Mesothelial cell of epicardium (in vitro differentiated cells): ENCODE measurements around the gene PLEKHM1. TPM values are rescaled to one million over a fixed set of nuclear protein-coding genes. Genes with fewer than 3 reads are reported as not detected.

Source experiments
- DNase-seq, 2 experiments: peaks; one replicate each; pipeline ENCODE4 v3.0.0; 2021; ENCODE audit warnings: low spot score in 2 of 2; ENCODE audit not compliant: unreplicated experiment in 2 of 2
- H3K27ac Mint-ChIP-seq: 2 replicates; pipeline ENCODE4 v1.8.0; 2021; ENCODE audit warnings: mixed read lengths
- H3K27me3 Mint-ChIP-seq: 2 replicates; pipeline ENCODE4 v1.8.0; 2021; ENCODE audit warnings: low read depth, mixed read lengths
- H3K36me3 Mint-ChIP-seq: 2 replicates; pipeline ENCODE4 v1.8.0; 2021; ENCODE audit warnings: mixed read lengths
- H3K4me1 Mint-ChIP-seq: 2 replicates; pipeline ENCODE4 v1.8.0; 2021; ENCODE audit warnings: mixed read lengths
- H3K4me3 Mint-ChIP-seq: 2 replicates; pipeline ENCODE4 v1.8.0; 2021; ENCODE audit warnings: mild to moderate bottlenecking, moderate library complexity, mixed read lengths
- H3K9me3 Mint-ChIP-seq: 2 replicates; pipeline ENCODE4 v1.8.0; 2021; ENCODE audit warnings: mixed read lengths
- CTCF ChIP-seq: fragments of 200-600 bp; sonication (generic); IDR thresholded peaks from one replicate; pipeline ENCODE4 v1.5.0; 2021; ENCODE audit warnings: antibody characterized with exemption; ENCODE audit not compliant: unreplicated experiment
- total RNA-seq: library from RNA; stranded (reverse); gene quantifications from 3 replicates; pipeline ENCODE4 v1.2.1, GENCODE V29; 2021

Gene PLEKHM1
- total RNA-seq, 1 donor from 2014 or later, result 33.2 TPM

- Mint-ChIP-seq H3K36me3 (peaks cover 1% of the 10 kb centered on the region), H3K27ac (no peak overlapping the region), H3K4me3 (no peak overlapping the region), H3K27me3 (no peaks in the 10 kb centered on the region), H3K4me1 (no peaks in the 10 kb centered on the region), H3K9me3 (no peaks in the 10 kb centered on the region)
- TF ChIP-seq CTCF, result no peak
- no peak for DNase-seq
These were observed 75.3 kb downstream of the PLEKHM1 start for GRCh38 chr17:45414990-45415881.

DNA sequence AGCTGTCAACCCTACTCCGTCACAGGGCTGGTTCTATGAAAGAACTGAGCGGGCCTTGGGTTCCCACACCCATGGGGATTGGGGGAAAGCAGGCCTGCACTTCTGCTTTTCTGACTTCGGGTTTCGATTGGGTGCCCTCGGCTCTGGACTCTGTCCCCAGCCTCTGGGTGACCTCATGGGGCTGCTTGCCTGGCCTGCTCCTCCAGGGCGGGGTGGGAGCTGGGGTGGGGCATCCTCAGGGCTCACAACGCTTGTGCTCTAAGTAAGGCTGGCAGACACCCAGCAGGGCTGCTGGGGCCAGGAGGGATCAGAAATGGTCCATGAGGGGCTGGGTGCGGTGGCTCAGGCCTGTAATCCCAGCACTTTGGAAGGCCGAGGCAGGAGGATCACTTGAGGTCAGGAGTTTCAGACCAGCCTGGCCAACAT, 77.0 kb downstream of the PLEKHM1 start:
- DNase-seq, result no peak
- no peaks in the 10 kb centered on the region for H3K27me3 Mint-ChIP-seq
- peaks cover 9% of the 10 kb centered on the region for H3K4me1 Mint-ChIP-seq
- H3K4me3 Mint-ChIP-seq, result no peak overlapping the region
- no peak overlapping the region for H3K27ac Mint-ChIP-seq
- no peak for TF ChIP-seq CTCF
- peaks cover 1% of the 10 kb centered on the region for H3K36me3 Mint-ChIP-seq
- no peaks in the 10 kb centered on the region for H3K9me3 Mint-ChIP-seq

GRCh38 chr17:45411348-45412105, 79.0 kb downstream of the PLEKHM1 start:
- H3K4me1 Mint-ChIP-seq, result peaks cover 15% of the 10 kb centered on the region
- DNase-seq, result no peak
- no peaks in the 10 kb centered on the region for H3K27me3 Mint-ChIP-seq
- no peak overlapping the region for H3K27ac Mint-ChIP-seq
- TF ChIP-seq CTCF, result no peak
- peaks cover 1% of the 10 kb centered on the region for H3K36me3 Mint-ChIP-seq
- no peaks in the 10 kb centered on the region for H3K9me3 Mint-ChIP-seq
- H3K4me3 Mint-ChIP-seq, result no peak overlapping the region

- no peak overlapping the region for H3K4me3 Mint-ChIP-seq
- DNase-seq, result no peak
- no peak overlapping the region for H3K27ac Mint-ChIP-seq
- H3K4me1 Mint-ChIP-seq, result peaks cover 19% of the 10 kb centered on the region
- peaks cover 1% of the 10 kb centered on the region for H3K36me3 Mint-ChIP-seq
- H3K9me3 Mint-ChIP-seq, result no peaks in the 10 kb centered on the region
- no peaks in the 10 kb centered on the region for H3K27me3 Mint-ChIP-seq
- no peak for TF ChIP-seq CTCF
These were observed 80.1 kb downstream of the PLEKHM1 start for GRCh38 chr17:45410144-45411091.

DNA sequence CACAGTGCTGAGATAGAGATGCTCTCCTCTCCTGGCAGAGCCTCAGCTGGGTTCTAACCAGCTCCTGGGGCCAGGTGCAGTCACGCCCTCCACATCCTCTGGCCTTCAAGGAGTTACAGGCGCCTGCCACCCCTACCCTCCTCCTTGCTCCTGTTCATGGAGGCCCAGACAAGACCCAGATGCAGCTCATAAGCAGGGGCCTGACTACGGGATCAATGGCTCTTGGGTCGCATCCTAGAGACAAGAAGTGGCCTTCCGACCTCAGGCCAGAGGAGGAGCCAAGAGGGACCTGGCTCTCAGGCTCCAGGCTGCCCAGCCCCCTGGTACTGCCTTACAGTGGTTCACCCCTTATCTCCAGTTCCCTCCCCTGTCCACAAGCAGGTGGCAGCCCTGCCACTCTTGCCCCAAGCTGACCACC, 80.9 kb downstream of the PLEKHM1 start:
- Mint-ChIP-seq H3K27ac (no peak overlapping the region), H3K4me1 (peaks cover 19% of the 10 kb centered on the region), H3K4me3 (no peak overlapping the region), H3K27me3 (no peaks in the 10 kb centered on the region), H3K36me3 (no peaks in the 10 kb centered on the region), H3K9me3 (no peaks in the 10 kb centered on the region)
- TF ChIP-seq CTCF, result no peak
- no peak for DNase-seq
